OCI-LY1 (cell line): ENCODE data around the gene HLA-F.

ENCODE experiments used
- H2AFZ ChIP-seq: fragments of 200-600 bp; sonication (generic), shearing (Covaris generic); 2 replicates; pipeline ENCODE4 v1.6.0; 2014; ENCODE audit warnings: antibody characterized with exemption, mild to moderate bottlenecking, low read length
- H3F3A ChIP-seq: fragments of 200-600 bp; sonication (generic), shearing (Covaris generic); 2 replicates; pipeline ENCODE4 v1.6.0; 2014; ENCODE audit warnings: mild to moderate bottlenecking, antibody characterized with exemption, low read length, moderate library complexity; ENCODE audit not compliant: insufficient read depth
- H3K27ac ChIP-seq: fragments of 200-600 bp; sonication (generic); 2 replicates; pipeline ENCODE4 v1.5.1; 2014; ENCODE audit warnings: low read length, mixed run types, mild to moderate bottlenecking, low read depth; ENCODE audit not compliant: poor library complexity, severe bottlenecking
- H3K27me3 ChIP-seq: fragments of 200-600 bp; sonication (generic); 2 replicates; pipeline ENCODE4 v1.6.0; 2014; ENCODE audit warnings: antibody characterized with exemption, mild to moderate bottlenecking, low read length, moderate library complexity; ENCODE audit not compliant: insufficient read depth
- H3K36me3 ChIP-seq: fragments of 200-600 bp; sonication (generic); 2 replicates; pipeline ENCODE4 v1.6.1; 2014; ENCODE audit warnings: mild to moderate bottlenecking, antibody characterized with exemption, low read length, moderate library complexity, mixed read lengths; ENCODE audit not compliant: insufficient read depth
- H3K4me1 ChIP-seq: fragments of 200-600 bp; sonication (generic); 2 replicates; pipeline ENCODE4 v1.5.1; 2014; ENCODE audit warnings: mild to moderate bottlenecking, low read length, moderate library complexity; ENCODE audit not compliant: insufficient read depth, severe bottlenecking
- H3K4me2 ChIP-seq: fragments of 200-600 bp; sonication (generic), shearing (Covaris generic); 2 replicates; pipeline ENCODE4 v1.6.1; 2014; ENCODE audit warnings: low read length
- H3K4me3 ChIP-seq: fragments of 200-600 bp; sonication (generic); 2 replicates; pipeline ENCODE4 v1.5.1; 2014; ENCODE audit warnings: low read length, low read depth, mild to moderate bottlenecking, mixed read lengths; ENCODE audit not compliant: poor library complexity, severe bottlenecking
- H3K79me2 ChIP-seq: fragments of 200-600 bp; shearing (Covaris generic); 2 replicates; pipeline ENCODE4 v1.6.1; 2016; ENCODE audit warnings: mixed run types, low read length, mixed read lengths; ENCODE audit not compliant: insufficient read depth
- H3K9ac ChIP-seq: fragments of 200-600 bp; sonication (generic), shearing (Covaris generic); 2 replicates; pipeline ENCODE4 v1.6.1; 2014; ENCODE audit warnings: mild to moderate bottlenecking, low read length, mixed read lengths
- H3K9me2 ChIP-seq: fragments of 200-600 bp; sonication (generic), shearing (Covaris generic); 2 replicates; pipeline ENCODE4 v1.6.1; 2014; ENCODE audit warnings: low read depth, mild to moderate bottlenecking, low read length, mixed read lengths
- H3K9me3 ChIP-seq: fragments of 200-600 bp; shearing (Covaris generic); 2 replicates; pipeline ENCODE4 v1.6.1; 2014; ENCODE audit warnings: low read length, mixed read lengths
- H4K20me1 ChIP-seq: fragments of 200-600 bp; sonication (generic), shearing (Covaris generic); 2 replicates; pipeline ENCODE4 v1.6.0; 2016; ENCODE audit warnings: mild to moderate bottlenecking, low read length; ENCODE audit not compliant: insufficient read depth
- EZH2 ChIP-seq: fragments of 200-600 bp; sonication (generic), shearing (Covaris generic); IDR thresholded peaks from 2 replicates; pipeline ENCODE4 v1.8.0; 2017; ENCODE audit warnings: borderline replicate concordance, mixed run types, mild to moderate bottlenecking, antibody characterized with exemption, low read length, moderate library complexity, mixed read lengths
- TF ChIP-seq, protein P1 (sequence below): fragments of 200-600 bp; sonication (generic), shearing (Covaris generic); IDR thresholded peaks from 2 replicates; pipeline ENCODE4 v1.5.1; 2017; ENCODE audit warnings: mild to moderate bottlenecking, antibody characterized with exemption, low read length, moderate library complexity, mixed read lengths

Gene HLA-F

DNA sequence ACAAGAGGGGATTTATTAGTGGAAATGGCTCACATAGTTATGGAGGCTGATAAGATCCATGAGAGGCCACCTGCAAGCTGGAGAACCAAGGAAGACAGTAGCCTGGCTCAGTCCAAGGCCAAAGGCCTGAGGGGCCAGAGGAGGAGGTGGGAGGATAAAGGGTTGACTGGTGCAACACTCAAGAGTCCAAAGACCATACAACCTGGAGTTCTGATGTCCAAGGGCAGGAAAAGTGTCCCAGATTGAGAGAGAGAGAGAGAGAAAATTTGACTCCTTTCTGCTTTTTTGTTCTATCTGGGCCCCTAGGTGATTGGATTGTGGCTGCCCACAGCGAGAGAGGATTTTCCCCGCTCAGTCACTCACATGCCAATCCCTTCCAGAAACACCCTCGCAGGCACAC lies 8.0 kb downstream of the HLA-F start:
- H3F3A ChIP-seq: no peaks in the 10 kb centered on the region
- no peak overlapping the region for H3K9ac ChIP-seq
- no peaks in the 10 kb centered on the region for H3K9me2 ChIP-seq
- H2AFZ ChIP-seq: no peak overlapping the region
- H3K27ac ChIP-seq: no peak overlapping the region
- no peaks in the 10 kb centered on the region for H3K9me3 ChIP-seq
- H3K27me3 ChIP-seq: no peaks in the 10 kb centered on the region
- H3K36me3 ChIP-seq: peaks cover 3% of the 10 kb centered on the region; the same call in 1 of the 2 replicates
- no peaks in the 10 kb centered on the region for H4K20me1 ChIP-seq
- no peaks in the 10 kb centered on the region for H3K4me1 ChIP-seq
- no peak for TF ChIP-seq EZH2
- TF ChIP-seq, protein P1, sequence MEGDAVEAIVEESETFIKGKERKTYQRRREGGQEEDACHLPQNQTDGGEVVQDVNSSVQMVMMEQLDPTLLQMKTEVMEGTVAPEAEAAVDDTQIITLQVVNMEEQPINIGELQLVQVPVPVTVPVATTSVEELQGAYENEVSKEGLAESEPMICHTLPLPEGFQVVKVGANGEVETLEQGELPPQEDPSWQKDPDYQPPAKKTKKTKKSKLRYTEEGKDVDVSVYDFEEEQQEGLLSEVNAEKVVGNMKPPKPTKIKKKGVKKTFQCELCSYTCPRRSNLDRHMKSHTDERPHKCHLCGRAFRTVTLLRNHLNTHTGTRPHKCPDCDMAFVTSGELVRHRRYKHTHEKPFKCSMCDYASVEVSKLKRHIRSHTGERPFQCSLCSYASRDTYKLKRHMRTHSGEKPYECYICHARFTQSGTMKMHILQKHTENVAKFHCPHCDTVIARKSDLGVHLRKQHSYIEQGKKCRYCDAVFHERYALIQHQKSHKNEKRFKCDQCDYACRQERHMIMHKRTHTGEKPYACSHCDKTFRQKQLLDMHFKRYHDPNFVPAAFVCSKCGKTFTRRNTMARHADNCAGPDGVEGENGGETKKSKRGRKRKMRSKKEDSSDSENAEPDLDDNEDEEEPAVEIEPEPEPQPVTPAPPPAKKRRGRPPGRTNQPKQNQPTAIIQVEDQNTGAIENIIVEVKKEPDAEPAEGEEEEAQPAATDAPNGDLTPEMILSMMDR: no peak
- H3K4me3 ChIP-seq: no peak overlapping the region
- no peaks in the 10 kb centered on the region for H3K79me2 ChIP-seq
- no peak overlapping the region for H3K4me2 ChIP-seq

DNA sequence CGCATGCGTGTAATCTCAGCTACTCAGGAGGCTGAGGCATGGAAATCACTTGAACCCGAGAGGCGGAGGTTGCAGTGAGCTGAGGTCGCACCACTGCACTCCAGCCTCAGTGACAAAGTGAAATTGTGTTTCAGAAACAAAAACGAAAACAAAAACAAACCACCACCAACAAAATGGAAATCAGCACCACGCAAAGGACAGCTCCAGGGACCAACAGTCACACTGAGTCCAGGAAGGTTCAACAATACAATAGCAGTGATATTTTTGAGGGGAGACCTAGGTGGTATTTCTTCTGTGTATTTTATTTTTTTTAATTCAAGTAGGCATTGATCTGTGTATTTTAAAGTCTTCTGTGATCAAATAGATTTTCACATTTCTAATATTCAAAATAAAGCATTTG lies 9.8 kb downstream of the HLA-F start:
- H2AFZ ChIP-seq: no peak overlapping the region
- TF ChIP-seq EZH2: no peak
- TF ChIP-seq, protein P1: no peak
- H3K27me3 ChIP-seq: no peaks in the 10 kb centered on the region
- no peaks in the 10 kb centered on the region for H3K4me1 ChIP-seq
- H3K27ac ChIP-seq: no peak overlapping the region
- H3K9me3 ChIP-seq: no peaks in the 10 kb centered on the region
- H3K4me2 ChIP-seq: no peak overlapping the region
- H3K4me3 ChIP-seq: no peak overlapping the region
- H3K9ac ChIP-seq: no peak overlapping the region
- no peaks in the 10 kb centered on the region for H3K79me2 ChIP-seq
- no peaks in the 10 kb centered on the region for H3K9me2 ChIP-seq
- no peaks in the 10 kb centered on the region for H4K20me1 ChIP-seq
- peaks cover 4% of the 10 kb centered on the region; the same call in 1 of the 2 replicates for H3K36me3 ChIP-seq
- no peaks in the 10 kb centered on the region for H3F3A ChIP-seq

DNA sequence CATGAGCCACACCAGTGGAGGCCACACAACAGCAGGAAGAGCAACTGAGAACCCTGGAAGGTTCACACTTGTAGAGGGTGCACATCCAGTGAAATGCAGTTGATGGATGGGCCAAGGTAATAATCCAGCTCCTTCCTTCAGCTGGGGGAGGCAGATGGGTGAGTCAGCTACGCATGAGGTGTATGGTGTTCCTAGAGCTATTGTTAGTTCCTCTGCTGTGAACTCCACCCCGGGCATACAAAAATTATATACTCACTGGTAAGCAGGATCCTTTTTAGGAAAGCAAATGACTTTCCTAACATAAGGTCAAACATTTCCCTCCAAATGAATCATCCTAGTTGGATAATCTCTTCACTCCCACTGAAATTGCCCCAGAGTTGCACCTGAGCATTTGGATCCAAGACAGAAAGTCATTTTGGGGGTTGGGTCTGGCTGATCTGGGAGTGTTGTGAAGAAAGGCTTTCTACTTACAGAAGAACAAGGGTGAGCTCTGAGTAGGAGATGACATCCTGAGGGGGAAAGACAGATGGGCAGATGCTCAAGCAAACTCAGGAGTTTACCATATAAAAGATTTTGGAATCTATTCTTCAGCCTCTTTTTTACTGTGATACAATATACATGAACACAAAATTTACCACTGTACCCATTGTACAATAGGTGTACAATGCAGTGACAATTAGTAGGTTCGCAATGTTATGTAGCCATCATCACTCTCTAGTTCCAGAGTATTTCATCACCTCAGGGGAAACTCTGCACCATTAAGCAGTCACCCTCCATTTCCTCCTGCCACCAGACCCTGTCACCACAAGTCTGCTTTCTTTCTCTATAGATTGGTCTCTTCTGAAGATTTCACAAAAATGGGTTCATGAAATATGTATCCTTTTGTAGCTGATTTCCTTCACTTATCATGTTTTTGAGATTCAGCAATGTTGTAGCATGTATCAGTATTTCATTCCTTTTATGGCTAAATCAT lies 11.1 kb downstream of the HLA-F start:
- Histone ChIP-seq H4K20me1 (no peaks in the 10 kb centered on the region), H2AFZ (no peak overlapping the region), H3K36me3 (peaks cover 4% of the 10 kb centered on the region; the same call in 1 of the 2 replicates), H3K9me3 (no peaks in the 10 kb centered on the region), H3K79me2 (no peaks in the 10 kb centered on the region), H3K27ac (no peak overlapping the region), H3K4me3 (no peak overlapping the region), H3K9me2 (no peaks in the 10 kb centered on the region), H3K27me3 (no peaks in the 10 kb centered on the region), H3K4me1 (no peaks in the 10 kb centered on the region), H3K9ac (no peak overlapping the region), H3K4me2 (no peak overlapping the region), H3F3A (no peaks in the 10 kb centered on the region)
- TF ChIP-seq, protein P1: no peak
- no peak for TF ChIP-seq EZH2
